Spleen (tissue), 13 donors: ENCODE data around the gene UGT1A9. TPM values are rescaled to one million over a fixed set of nuclear protein-coding genes. Genes with fewer than 3 reads are reported as not detected.
"Not testable (repeated sequence)": the region's sequence is repeated elsewhere in the genome, so short reads cannot be mapped to it uniquely, and the experiment has no call there.

ENCODE experiments used
- DNase-seq: peaks from one replicate; pipeline ENCODE4 v3.0.0-alpha.2; 2020
- H3K27ac ChIP-seq, 8 donors: fragments of 200-600 bp; sonication (generic) in 7 of 8; 1 replicate in 4 of 8; 2 replicates in 4 of 8; pipeline versions ENCODE4 v1.5.0 to v1.8.0; 2016 to 2021; ENCODE audit warnings: inconsistent platforms in 4 of 8, mild to moderate bottlenecking in 4 of 8, moderate library complexity in 1 of 8
- H3K27me3 ChIP-seq, 7 donors: fragments of 200-600 bp; sonication (generic) in 6 of 7; replicated peaks in 1 of 7; 1 replicate in 4 of 7; 2 replicates in 3 of 7; pipeline versions ENCODE4 v1.5.0 to v1.8.0; 2016 to 2021; ENCODE audit warnings: inconsistent platforms in 3 of 7, mild to moderate bottlenecking in 1 of 7
- H3K36me3 ChIP-seq, 6 donors: fragments of 200-600 bp; sonication (generic) in 5 of 6; 1 replicate in 4 of 6; 2 replicates in 2 of 6; pipeline versions ENCODE4 v1.5.0 to v1.8.0; 2016 to 2021; ENCODE audit warnings: inconsistent platforms in 2 of 6
- H3K4me1 ChIP-seq, 6 donors: fragments of 200-600 bp; sonication (generic) in 5 of 6; 1 replicate in 3 of 6; 2 replicates in 3 of 6; pipeline versions ENCODE4 v1.5.0 to v1.8.0; 2016 to 2021; ENCODE audit warnings: inconsistent platforms in 3 of 6
- H3K4me3 ChIP-seq, 8 donors: fragments of 200-600 bp; sonication (generic) in 7 of 8; 1 replicate in 4 of 8; 2 replicates in 4 of 8; pipeline versions ENCODE4 v1.5.0 to v1.8.0; 2016 to 2021; ENCODE audit warnings: inconsistent platforms in 4 of 8, mild to moderate bottlenecking in 4 of 8, moderate library complexity in 2 of 8
- H3K9me3 ChIP-seq, 8 donors: fragments of 200-600 bp; sonication (generic) in 7 of 8; 1 replicate in 4 of 8; 2 replicates in 4 of 8; pipeline versions ENCODE4 v1.5.0 to v1.8.0; 2016 to 2021; ENCODE audit warnings: inconsistent platforms in 4 of 8
- CTCF ChIP-seq, 11 experiments: fragments of 200-600 bp in 7 of 11; fragments of 450-650 bp in 4 of 11; sonication (generic) in 4 of 11; IDR thresholded peaks in 8 of 11; conservative IDR thresholded peaks in 3 of 11; 1 replicate in 7 of 11; 2 replicates in 4 of 11; pipeline versions ENCODE4 v1.4.0 to v1.8.0; 2016 to 2021; ENCODE audit warnings: antibody characterized with exemption in 11 of 11, inconsistent platforms in 4 of 11, mild to moderate bottlenecking in 1 of 11
- POLR2A ChIP-seq, 3 donors: fragments of 450-650 bp; IDR thresholded peaks; one replicate each; pipeline ENCODE4 v1.5.1; 2017; ENCODE audit warnings: antibody characterized with exemption in 3 of 3, mild to moderate bottlenecking in 1 of 3
- POLR2AphosphoS5 ChIP-seq, 3 donors: sonication (generic); formaldehyde crosslinking; IDR thresholded peaks; one replicate each; pipeline ENCODE4 v1.5.1; 2017; ENCODE audit warnings: antibody characterized with exemption in 3 of 3
- WGBS, 5 donors: extraction: QIAGEN DNeasy Blood & Tissue Kit in 3 of 5; methylation state at CpG; one replicate each; pipeline versions ENCODE4 v1.1.5 to v1.1.7; 2013 to 2018; 5-methylcytosine and 5-hydroxymethylcytosine counted together
- intact Hi-C: fragments of 100-400 bp; cut with DNase I; formaldehyde crosslinking; loops from one replicate; pipeline ENCODE4 v1.15.0; 2023; ENCODE audit warnings: low total_unique reads
- long read RNA-seq, 2 donors: transcript quantifications; one replicate each; lab custom pipeline, GENCODE V29; 2026
- polyA plus RNA-seq, 3 donors: library from polyadenylated mRNA; stranded (reverse); fragments of 200-250 nt; gene quantifications; one replicate each; pipeline ENCODE4 v1.2.1, GENCODE V29; 2013
- total RNA-seq, 7 donors: library from RNA; depleted of rRNA in 3 of 7; stranded (reverse); fragments of >200 nt in 3 of 7; fragmentation: NEBNext Ultra II Directional in 4 of 7; extraction: Animal tissue kit (Norgen Biotek cat#: 25700) in 4 of 7; gene quantifications; one replicate each; pipeline versions ENCODE4 v1.1.0 to v1.2.1, GENCODE V29; 2016 to 2021
- donor health status: healthy with polysubstance abuse.
- donor health status: DM: no; HTN: no; CAD: no; lungs with moderate emphysema.
- donor health status: DM: no; HTN: no; CAD: no.
- donor health status: Bipolar disorder and iron deficiency.
- donor health status: healthy.
- donor health status: DM: no; HTN: no; CAD: no.
- donor health status: DM: yes; HTN: yes; CAD: no.

Gene UGT1A9
- not detected for total RNA-seq
- polyA plus RNA-seq, result not detected
- long read RNA-seq, donor 1, result 0 reads
- long read RNA-seq, donor 2, result 0 reads

DNA sequence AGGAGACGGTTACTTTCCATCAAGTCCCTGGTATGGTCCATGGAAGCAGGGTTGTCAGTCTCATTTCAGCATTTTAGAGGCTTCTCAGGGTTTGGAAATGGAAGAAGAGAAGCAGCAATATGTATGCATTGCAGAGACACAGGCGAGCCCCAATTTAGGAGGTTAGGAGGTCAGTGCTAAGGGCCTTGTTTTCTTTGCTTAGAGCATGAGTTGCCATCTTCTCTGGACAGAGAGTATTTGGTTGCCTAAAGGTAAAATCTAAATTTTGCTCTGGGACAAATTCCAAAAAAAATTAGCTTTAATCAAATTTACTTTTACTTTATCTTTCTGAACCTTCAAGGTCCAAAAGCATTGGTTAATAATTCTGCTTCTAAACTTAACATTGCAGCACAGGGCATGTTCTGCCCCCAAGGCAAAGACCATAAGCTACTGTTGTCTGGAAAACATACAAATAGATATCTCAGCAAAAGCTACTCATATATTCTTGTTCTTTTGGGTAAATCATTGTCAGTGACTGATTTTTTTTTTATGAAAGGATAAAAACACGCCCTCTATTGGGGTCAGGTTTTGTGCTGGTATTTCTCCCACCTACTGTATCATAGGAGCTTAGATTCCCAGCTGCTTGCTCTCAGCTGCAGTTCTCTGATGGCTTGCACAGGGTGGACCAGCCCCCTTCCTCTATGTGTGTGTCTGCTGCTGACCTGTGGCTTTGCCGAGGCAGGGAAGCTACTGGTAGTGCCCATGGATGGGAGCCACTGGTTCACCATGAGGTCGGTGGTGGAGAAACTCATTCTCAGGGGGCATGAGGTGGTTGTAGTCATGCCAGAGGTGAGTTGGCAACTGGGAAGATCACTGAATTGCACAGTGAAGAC is at the start of gene UGT1A9:
Gene UGT1A9 (plus strand): TSS at position 609 of the 872 bp plus-strand sequence. CDS start 37 bp downstream, at position 646.
- H3K27me3 ChIP-seq, result peaks cover 0 to 8% (median 0%) of the 10 kb centered on the region in 7 donors
- no peaks in the 10 kb centered on the region for H3K4me1 ChIP-seq
- H3K36me3 ChIP-seq, result no peaks in the 10 kb centered on the region
- WGBS, 5 donors, result 76 to 90% (median 87%) methylated on average over 4 to 5 of the region's 5 CpGs
- DNase-seq, result no peak
- no peak within 1 kb of the TSS for H3K4me3 ChIP-seq
- H3K9me3 ChIP-seq, result no peaks in the 10 kb centered on the region
- intact Hi-C loops, result no loop called here
- H3K27ac ChIP-seq, result no peak within 1 kb of the TSS
- TF ChIP-seq POLR2A (IDR thresholded peaks at IDR 0.05) (no peak), CTCF (IDR thresholded peaks at IDR 0.05 in 8 of 11, conservative IDR thresholded peaks at IDR 0.05 in 3 of 11) (no peak), POLR2AphosphoS5 (IDR thresholded peaks at IDR 0.05) (no peak)

GRCh38 chr2:233627331-233628025 is 44.2 kb upstream of the UGT1A9 start:
- no peak overlapping the region for H3K27ac ChIP-seq
- peaks cover 0 to 8% (median 0%) of the 10 kb centered on the region in 7 donors for H3K27me3 ChIP-seq
- H3K36me3 ChIP-seq, result no peaks in the 10 kb centered on the region
- no peak for DNase-seq
- 63 to 72% (median 70%) methylated on average over 5 of the region's 5 CpGs for WGBS, 5 donors
- intact Hi-C loops, result no loop called here
- H3K9me3 ChIP-seq, result peaks cover 0 to 44% (median 24%) of the 10 kb centered on the region in 8 donors
- H3K4me1 ChIP-seq, result no peaks in the 10 kb centered on the region
- no peak overlapping the region for H3K4me3 ChIP-seq
- TF ChIP-seq POLR2AphosphoS5 (IDR thresholded peaks at IDR 0.05), result no peak
- no peak for TF ChIP-seq CTCF (IDR thresholded peaks at IDR 0.05 in 8 of 11, conservative IDR thresholded peaks at IDR 0.05 in 3 of 11)
- TF ChIP-seq POLR2A (IDR thresholded peaks at IDR 0.05), result no peak

DNA sequence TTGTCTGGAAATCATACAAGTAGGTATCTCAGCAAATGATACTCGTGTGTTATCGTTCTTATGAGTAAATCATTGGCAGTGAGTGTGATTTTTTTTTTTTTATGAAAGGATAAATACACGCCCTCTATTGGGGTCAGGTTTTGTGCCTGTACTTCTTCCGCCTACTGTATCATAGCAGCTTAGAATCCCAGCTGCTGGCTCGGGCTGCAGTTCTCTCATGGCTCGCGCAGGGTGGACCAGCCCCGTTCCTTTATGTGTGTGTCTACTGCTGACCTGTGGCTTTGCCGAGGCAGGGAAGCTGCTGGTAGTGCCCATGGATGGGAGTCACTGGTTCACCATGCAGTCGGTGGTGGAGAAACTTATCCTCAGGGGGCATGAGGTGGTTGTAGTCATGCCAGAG is 35.4 kb upstream of the UGT1A9 start, which contains the start of gene UGT1A10:
Gene UGT1A10 (plus strand): TSS at position 143 of the 400 bp plus-strand sequence. CDS start 75 bp downstream, at position 218.
- H3K27me3 ChIP-seq, H3K9me3 ChIP-seq, H3K27ac ChIP-seq, H3K4me3 ChIP-seq, H3K4me1 ChIP-seq, DNase-seq, intact Hi-C loops, H3K36me3 ChIP-seq: not testable (repeated sequence)
- 83 to 94% (median 90%) methylated on average over 10 of the region's 10 CpGs for WGBS, 5 donors

DNA sequence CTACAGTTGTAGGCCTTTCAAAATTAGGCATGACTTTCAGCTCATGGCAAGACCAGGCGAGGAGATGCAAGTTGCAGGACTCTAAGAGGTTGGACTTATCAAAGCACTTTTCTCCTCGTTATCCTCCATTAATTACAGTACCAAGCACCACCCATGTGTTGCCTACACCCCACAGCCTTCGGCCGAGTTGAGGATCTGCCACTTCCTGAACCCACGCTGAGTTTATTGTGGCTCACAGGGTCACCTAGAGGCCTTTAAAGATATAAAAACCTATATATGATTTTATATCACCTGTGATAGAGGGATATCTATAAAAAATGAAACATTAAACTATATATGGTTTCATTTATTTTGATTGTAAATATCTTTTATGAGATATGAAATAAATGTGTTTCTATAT is 32.9 kb upstream of the UGT1A9 start:
- H3K36me3 ChIP-seq, result no peaks in the 10 kb centered on the region
- no peak overlapping the region for H3K27ac ChIP-seq
- intact Hi-C loops, result no loop called here
- no peak for DNase-seq
- TF ChIP-seq POLR2A (IDR thresholded peaks at IDR 0.05), result no peak
- TF ChIP-seq CTCF (IDR thresholded peaks at IDR 0.05 in 8 of 11, conservative IDR thresholded peaks at IDR 0.05 in 3 of 11), result no peak
- no peak for TF ChIP-seq POLR2AphosphoS5 (IDR thresholded peaks at IDR 0.05)
- whole genome bisulfite sequencing, 5 donors, result 42 to 70% (median 57%) methylated on average over 5 of the region's 5 CpGs
- H3K4me3 ChIP-seq, result no peak overlapping the region
- H3K4me1 ChIP-seq, result no peaks in the 10 kb centered on the region
- H3K9me3 ChIP-seq, result peaks cover 0 to 19% (median 7%) of the 10 kb centered on the region in 8 donors
- no peaks in the 10 kb centered on the region for H3K27me3 ChIP-seq
